ENCODE measurements around the gene DPF3. TPM values are rescaled to one million over a fixed set of nuclear protein-coding genes. Genes with fewer than 3 reads are reported as not detected.

Gene DPF3
- total RNA-seq, 3 donors from 2014 or later (not counting 1 experiment from before 2014, with no cell fraction given), result 1.4 to 1.8 (median 1.4) TPM

DNA sequence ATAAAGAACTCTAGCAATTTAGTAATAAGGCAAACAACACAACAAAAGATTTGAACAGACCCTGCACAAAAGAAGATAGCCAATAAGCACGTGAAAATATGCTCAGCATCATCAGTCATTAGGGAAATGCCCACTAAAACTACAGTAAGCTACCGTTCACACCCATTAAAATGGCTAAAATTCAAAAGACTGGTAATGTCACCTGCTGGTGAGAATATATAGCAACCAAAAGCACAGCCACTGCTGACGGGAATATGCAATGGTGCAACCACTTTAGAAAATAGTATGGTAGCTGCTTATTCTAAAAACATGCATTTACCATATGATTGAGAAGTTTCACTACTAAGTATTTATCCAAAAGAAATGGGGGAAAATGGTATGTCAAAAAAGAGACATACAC is 74.9 kb downstream of the DPF3 start:
- Histone ChIP-seq H3K4me1 (ENCODE audit: control insufficient read depth, insufficient read depth, low read length) (peaks cover 3% of the 10 kb centered on the region), H3K27me3 (ENCODE audit: control insufficient read depth, insufficient read depth, low read length) (no peaks in the 10 kb centered on the region), H3K36me3 (ENCODE audit: control insufficient read depth, insufficient read depth, low read length) (no peaks in the 10 kb centered on the region), H3K4me3 (ENCODE audit: low read length) (no peak overlapping the region), H3K27ac (ENCODE audit: low read length) (no peak overlapping the region), H3K9me3 (ENCODE audit: control insufficient read depth, insufficient read depth, low read length) (peaks cover 6% of the 10 kb centered on the region)
- 67% methylated on average over 2 of the region's 3 CpGs for WGBS (ENCODE audit: insufficient coverage)
- H3K27me3 Mint-ChIP-seq (ENCODE audit: low read depth in 2 of 2), result peaks cover 0 to 7% of the 10 kb centered on the region in 2 donors
- ATAC-seq (no peak), DNase-seq (no peak)
- no peaks in the 10 kb centered on the region for H3K4me1 Mint-ChIP-seq
- H3K27ac Mint-ChIP-seq, result no peak overlapping the region
- no peak overlapping the region for H3K4me3 Mint-ChIP-seq
- peaks cover 0 to 7% of the 10 kb centered on the region in 2 donors for H3K9me3 Mint-ChIP-seq
- peaks cover 7% of the 10 kb centered on the region for H3K36me3 Mint-ChIP-seq
- no peak for TF ChIP-seq CTCF (IDR thresholded peaks at IDR 0.05)
- intact Hi-C loops (cut with micrococcal nuclease), result no loop called here

- Mint-ChIP-seq H3K4me3 (no peak overlapping the region), H3K4me1 (no peaks in the 10 kb centered on the region), H3K9me3 (peaks cover 0 to 7% of the 10 kb centered on the region in 2 donors), H3K27me3 (ENCODE audit: low read depth in 2 of 2) (peaks cover 0 to 3% of the 10 kb centered on the region in 2 donors), H3K27ac (no peak overlapping the region), H3K36me3 (peaks cover 7% of the 10 kb centered on the region)
- Histone ChIP-seq H3K27me3 (ENCODE audit: control insufficient read depth, insufficient read depth, low read length) (no peaks in the 10 kb centered on the region), H3K9me3 (ENCODE audit: control insufficient read depth, insufficient read depth, low read length) (peaks cover 6% of the 10 kb centered on the region), H3K4me1 (ENCODE audit: control insufficient read depth, insufficient read depth, low read length) (peaks cover 3% of the 10 kb centered on the region), H3K36me3 (ENCODE audit: control insufficient read depth, insufficient read depth, low read length) (no peaks in the 10 kb centered on the region), H3K27ac (ENCODE audit: low read length) (no peak overlapping the region), H3K4me3 (ENCODE audit: low read length) (no peak overlapping the region)
- ATAC-seq (no peak), DNase-seq (no peak)
- TF ChIP-seq CTCF (IDR thresholded peaks at IDR 0.05), result no peak
- intact Hi-C loops (cut with micrococcal nuclease), result no loop called here
- 89% methylated on average over 2 of the region's 2 CpGs for WGBS (ENCODE audit: insufficient coverage)
Measured at GRCh38 chr14:72816287-72816686, 77.6 kb downstream of the DPF3 start.

DNA sequence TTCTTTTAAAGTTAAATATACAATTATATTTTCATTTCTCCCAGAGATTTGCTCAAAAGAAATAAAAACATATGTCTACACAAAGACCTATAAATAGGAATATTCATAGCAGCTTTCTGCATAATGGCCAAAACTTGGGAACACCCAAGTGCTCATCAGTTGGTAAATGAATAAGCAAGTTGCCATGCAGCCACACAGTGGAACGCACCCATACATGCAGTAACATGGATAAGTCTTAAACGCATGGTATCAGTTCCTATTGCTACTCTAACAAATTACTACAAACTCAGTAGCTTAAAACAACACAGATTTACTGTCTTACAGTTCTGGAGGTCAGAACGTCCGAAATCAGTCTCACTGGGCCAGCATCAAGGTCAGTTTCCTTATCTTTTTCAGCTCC is 78.5 kb downstream of the DPF3 start:
- peaks cover 0 to 7% of the 10 kb centered on the region in 2 donors for H3K9me3 Mint-ChIP-seq
- no peaks in the 10 kb centered on the region for H3K27me3 ChIP-seq (ENCODE audit: control insufficient read depth, insufficient read depth, low read length)
- no peak for TF ChIP-seq CTCF (IDR thresholded peaks at IDR 0.05)
- H3K9me3 ChIP-seq (ENCODE audit: control insufficient read depth, insufficient read depth, low read length), result peaks cover 6% of the 10 kb centered on the region
- no peak overlapping the region for H3K27ac ChIP-seq (ENCODE audit: low read length)
- no peaks in the 10 kb centered on the region for H3K36me3 ChIP-seq (ENCODE audit: control insufficient read depth, insufficient read depth, low read length)
- WGBS (ENCODE audit: insufficient coverage), result 70% methylated on average over 4 of the region's 4 CpGs
- ATAC-seq, result no peak
- no peak overlapping the region for H3K27ac Mint-ChIP-seq
- DNase-seq, result no peak
- H3K27me3 Mint-ChIP-seq (ENCODE audit: low read depth in 2 of 2), result peaks cover 0 to 3% of the 10 kb centered on the region in 2 donors
- H3K4me3 Mint-ChIP-seq, result no peak overlapping the region
- intact Hi-C loops (cut with micrococcal nuclease), result no loop called here
- peaks cover 5 to 7% of the 10 kb centered on the region in 2 donors for H3K4me1 Mint-ChIP-seq
- H3K4me3 ChIP-seq (ENCODE audit: low read length), result no peak overlapping the region
- peaks cover 9% of the 10 kb centered on the region for H3K4me1 ChIP-seq (ENCODE audit: control insufficient read depth, insufficient read depth, low read length)
- H3K36me3 Mint-ChIP-seq, result peaks cover 7% of the 10 kb centered on the region

GRCh38 chr14:72812292-72812851 is 81.5 kb downstream of the DPF3 start:
- Mint-ChIP-seq H3K27ac (no peak overlapping the region), H3K4me1 (peaks cover 11 to 16% of the 10 kb centered on the region in 2 donors), H3K9me3 (no peaks in the 10 kb centered on the region), H3K4me3 (no peak overlapping the region), H3K27me3 (ENCODE audit: low read depth in 2 of 2) (peaks cover 0 to 6% of the 10 kb centered on the region in 2 donors), H3K36me3 (no peaks in the 10 kb centered on the region)
- intact Hi-C loops (cut with micrococcal nuclease), result no loop called here
- no peak for TF ChIP-seq CTCF (IDR thresholded peaks at IDR 0.05)
- H3K27ac ChIP-seq (ENCODE audit: low read length), result no peak overlapping the region
- no peak for DNase-seq
- ATAC-seq, result no peak
- 95% methylated on average over 17 of the region's 17 CpGs for WGBS (ENCODE audit: insufficient coverage)
- H3K4me1 ChIP-seq (ENCODE audit: control insufficient read depth, insufficient read depth, low read length), result peaks cover 19% of the 10 kb centered on the region
- H3K9me3 ChIP-seq (ENCODE audit: control insufficient read depth, insufficient read depth, low read length), result no peaks in the 10 kb centered on the region
- no peaks in the 10 kb centered on the region for H3K36me3 ChIP-seq (ENCODE audit: control insufficient read depth, insufficient read depth, low read length)
- H3K4me3 ChIP-seq (ENCODE audit: low read length), result no peak overlapping the region
- H3K27me3 ChIP-seq (ENCODE audit: control insufficient read depth, insufficient read depth, low read length), result no peaks in the 10 kb centered on the region
